SHP77 treated with DMSO at 0.1 percent for 48 hours (cell line): ENCODE measurements around the gene GAN.

Experiments
- DNase-seq: peaks from one replicate; lab custom pipeline; 2025; lab: John Stamatoyannopoulos, UW

Gene GAN

DNA sequence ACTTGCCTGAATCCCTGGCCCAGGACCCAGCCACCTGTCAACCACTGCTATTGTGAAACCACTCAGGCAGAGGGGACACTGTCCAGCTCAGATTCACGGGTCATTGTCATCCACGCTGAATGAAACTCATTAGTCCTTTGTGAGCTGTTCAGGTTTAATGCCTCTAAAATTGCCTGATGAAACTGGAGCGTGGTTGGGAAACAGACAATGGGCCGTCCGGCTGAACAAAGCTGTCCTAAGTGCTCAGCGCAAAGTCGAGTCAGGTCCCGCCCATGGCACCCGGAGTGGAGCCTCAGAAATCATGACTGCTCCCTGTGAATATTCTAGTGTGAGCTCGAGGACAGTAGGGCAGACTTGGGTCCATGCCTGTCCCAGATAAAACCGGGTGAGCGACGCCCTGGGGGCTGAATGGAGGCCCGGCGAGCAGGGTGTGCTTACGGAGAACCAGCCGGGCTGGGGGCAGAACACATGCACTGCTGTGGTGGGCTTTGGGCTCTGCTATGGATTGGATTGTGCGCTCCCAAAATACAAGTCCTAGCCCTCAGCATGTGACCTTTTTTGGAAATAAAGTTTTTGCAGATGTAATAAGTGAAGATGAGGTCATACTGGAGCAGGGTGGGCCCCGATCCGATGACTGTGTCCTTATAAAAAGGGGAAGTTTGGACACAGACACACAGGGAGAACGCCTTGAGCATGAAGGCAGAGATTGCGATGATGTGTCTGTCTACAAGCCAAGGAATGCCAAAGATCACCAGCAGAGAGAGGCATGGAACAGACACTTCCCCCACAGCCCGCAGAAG, 117.0 kb downstream of the GAN start:
- no peak for DNase-seq

DNA sequence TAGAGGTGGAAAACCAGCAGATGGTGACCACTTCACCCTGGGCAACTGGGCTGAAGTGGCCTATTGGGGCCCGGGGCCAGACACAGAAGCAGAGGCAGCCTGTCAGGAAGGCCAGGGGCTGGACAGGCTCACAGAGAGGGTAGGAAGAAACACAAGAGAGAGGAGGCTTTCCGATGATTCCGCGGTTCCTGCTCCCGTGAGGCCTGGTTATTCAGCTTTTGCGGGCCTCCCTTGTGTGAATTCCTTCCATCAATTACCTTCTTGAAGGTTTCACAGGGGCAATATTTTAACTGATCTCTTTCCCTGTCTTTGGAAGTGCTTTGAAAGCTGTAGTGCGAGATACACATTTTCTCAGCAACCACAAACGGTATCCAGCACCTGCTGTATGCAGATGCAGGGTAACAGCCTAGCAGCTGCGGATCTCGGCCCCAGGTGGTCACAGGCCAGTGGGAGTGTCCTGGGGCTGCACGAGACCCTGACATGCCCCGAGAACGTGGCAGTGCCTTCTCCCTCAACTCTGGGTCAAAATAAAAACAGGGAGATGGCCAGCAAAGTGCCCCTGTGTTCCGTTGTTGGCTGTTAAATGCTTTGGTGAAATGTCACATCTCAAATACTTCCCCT, 118.3 kb downstream of the GAN start:
- peak; percentile 83 for DNase-seq

DNA sequence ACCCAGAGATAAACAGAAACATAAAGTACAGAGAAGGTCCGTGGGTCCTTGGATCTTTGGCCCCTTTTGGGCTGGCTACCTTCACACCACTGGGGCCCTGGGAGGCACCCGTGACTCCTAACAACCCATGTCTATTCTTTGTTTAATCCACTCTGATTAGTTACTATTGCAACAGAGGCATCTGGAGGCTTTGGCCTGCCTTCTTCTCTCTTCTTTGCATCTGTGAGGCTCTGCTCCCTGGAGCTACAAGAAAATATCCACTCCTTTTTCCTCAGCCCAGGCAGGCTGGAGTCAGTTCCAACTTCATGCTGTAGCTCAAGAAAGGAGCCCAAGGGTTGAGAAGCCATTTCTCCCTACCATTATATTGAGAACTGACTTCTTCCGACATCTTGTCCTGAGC, 120.3 kb downstream of the GAN start:
- no peak for DNase-seq

DNA sequence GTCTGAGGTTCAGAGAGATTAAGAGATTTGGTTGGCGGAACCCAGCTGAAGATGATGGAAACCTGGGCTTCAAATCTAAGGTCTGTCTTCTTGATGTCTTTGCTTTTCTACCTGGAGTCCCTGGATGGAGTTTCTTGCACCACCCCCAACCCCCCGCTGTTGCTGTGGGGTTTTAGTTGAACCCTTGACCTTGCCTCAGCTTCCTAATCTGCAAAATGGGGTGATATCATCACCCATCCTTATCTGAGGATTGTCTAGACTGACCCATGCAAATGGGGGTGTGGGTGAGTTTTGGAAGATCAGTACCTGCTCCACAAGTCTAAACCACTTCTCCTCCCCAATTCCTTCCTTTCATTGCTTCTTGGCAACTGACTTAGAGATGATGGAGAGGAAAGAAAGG, 120.8 kb downstream of the GAN start:
- DNase-seq, result no peak

DNA sequence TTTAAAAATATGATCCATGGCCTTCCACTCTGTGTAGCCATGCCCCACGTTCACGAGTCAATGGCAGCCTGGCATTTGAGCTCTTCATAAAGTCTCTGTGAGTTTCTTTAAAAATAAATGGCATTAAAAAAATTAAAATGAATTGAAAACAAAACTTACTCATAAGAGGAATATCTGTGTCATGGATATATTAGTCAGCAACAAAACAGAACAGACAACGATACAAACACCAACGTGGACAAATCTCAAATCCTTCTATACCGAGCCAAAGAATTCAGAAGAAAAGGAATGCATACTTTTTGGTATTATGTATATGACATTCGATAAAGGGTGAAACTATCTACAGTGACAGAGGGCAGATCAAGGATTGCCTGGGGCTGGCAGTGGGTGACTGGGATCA, 121.6 kb downstream of the GAN start:
- no peak for DNase-seq

DNA sequence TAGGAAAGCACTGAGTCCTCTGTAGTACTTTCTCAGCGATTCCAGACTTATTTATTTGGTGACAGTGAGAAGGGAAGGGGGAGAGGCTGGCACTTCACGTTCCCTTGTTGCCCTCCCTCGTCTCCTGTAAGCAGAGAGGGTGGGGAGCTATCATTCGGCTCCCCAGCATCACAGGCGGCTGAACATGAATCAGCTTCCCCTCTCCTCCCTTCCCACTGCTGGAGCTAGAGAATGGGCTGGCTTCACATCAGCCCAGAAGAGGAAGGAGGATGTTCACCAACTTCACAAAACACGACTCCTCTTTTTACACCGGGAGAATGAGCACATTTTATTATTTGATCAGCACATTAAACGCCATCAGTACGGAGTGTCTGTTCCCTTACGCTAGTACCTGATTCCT, 123.1 kb downstream of the GAN start:
- DNase-seq, result no peak
